H1 (cell line): Measurements from ENCODE around the gene AFG1L. TPM values are rescaled to one million over a fixed set of nuclear protein-coding genes. Genes with fewer than 3 reads are reported as not detected.

Source experiments
- BCL11A ChIP-seq, 2 experiments: IDR thresholded peaks; one replicate each; pipeline ENCODE4 v1.6.1; 2011; ENCODE audit warnings: low read depth in 2 of 2, low read length in 2 of 2, mild to moderate bottlenecking in 2 of 2
- CHD7 ChIP-seq: fragments of 300-600 bp; sonication (generic); IDR thresholded peaks from 2 replicates; pipeline ENCODE4 v1.7.1; 2012; ENCODE audit warnings: low read length, moderate library complexity, mild to moderate bottlenecking, inconsistent platforms; ENCODE audit not compliant: insufficient replicate concordance
- JUN ChIP-seq: IDR thresholded peaks from 2 replicates; pipeline ENCODE4 v1.6.1; 2011; ENCODE audit warnings: low read depth, mild to moderate bottlenecking, improper control_type of control experiment, low read length
- MAFK ChIP-seq: IDR thresholded peaks from 2 replicates; pipeline ENCODE4 v1.6.1; 2012; ENCODE audit warnings: low read depth, mild to moderate bottlenecking, improper control_type of control experiment, low read length
- PHF8 ChIP-seq: fragments of 200-600 bp; sonication (generic); conservative IDR thresholded peaks from 2 replicates; pipeline ENCODE4 v1.7.1; 2012; ENCODE audit warnings: low read depth, mild to moderate bottlenecking, inconsistent platforms, low read length, moderate library complexity
- ZNF274 ChIP-seq: IDR thresholded peaks from 2 replicates; pipeline ENCODE4 v1.7.0; 2012; ENCODE audit warnings: low read length, borderline replicate concordance; ENCODE audit errors: extremely low read depth
- polyA plus RNA-seq, 7 experiments: library from polyadenylated mRNA; depleted of rRNA in 3 of 7; stranded (reverse) in 5 of 7; unstranded in 2 of 7; fragments of >200 nt in 5 of 7; fragments of 200-250 nt in 2 of 7; gene quantifications; 1 replicate in 5 of 7; 2 replicates in 1 of 7; 4 replicates in 1 of 7; pipeline versions ENCODE4 v1.2.1 to v1.2.3, GENCODE V29; 2011 to 2013; ENCODE audit warnings: missing spikeins in 2 of 7, mixed read lengths in 2 of 7
- total RNA-seq: library from RNA; stranded (reverse); fragmentation: NEBNext Ultra II Directional; extraction: Animal tissue kit (Norgen Biotek cat#: 25700); gene quantifications from 2 replicates; pipeline ENCODE4 v1.2.1, GENCODE V29; 2021

Gene AFG1L
- total and polyA plus RNA-seq, 2 of the 8 experiments (the other 6 are each of a cell fraction or from before 2014, with no cell fraction given) = 0.98 to 5.7 TPM

GRCh38 chr6:108330806-108331205 is 36.0 kb downstream of the AFG1L start (continued):
- no peak for TF ChIP-seq JUN
- TF ChIP-seq MAFK = no peak
- TF ChIP-seq PHF8 = no peak
- no peak for TF ChIP-seq ZNF274
- TF ChIP-seq CHD7 = no peak
- TF ChIP-seq BCL11A (IDR thresholded peaks at IDR 0.05; ENCODE audit: low read depth in 2 of 2, low read length in 2 of 2) = no peak
